HG03521 (cell line): ENCODE results near the gene SLC25A21.
"Not testable (repeated sequence)": the region's sequence is repeated elsewhere in the genome, so short reads cannot be mapped to it uniquely, and the experiment has no call there.

ENCODE experiments used
- ATAC-seq: cut with Tn5 transposase; IDR thresholded peaks from one replicate; pipeline ENCODE4 v1.9.1; 2021; ENCODE audit warnings: mild to moderate bottlenecking, moderate library complexity; ENCODE audit not compliant: unreplicated experiment

The SLC25A21 gene

GRCh38 chr14:37172024-37172869, at the start of gene SLC25A21:
SLC25A21 (minus strand) TSS chr14:37172606.
- ATAC-seq: no peak

- no peak for ATAC-seq
Observed at GRCh38 chr14:37221073-37221472, 48.7 kb upstream of the SLC25A21 start.

- ATAC-seq: no peak
Observed at GRCh38 chr14:37215345-37215744, 42.9 kb upstream of the SLC25A21 start.

- ATAC-seq: no peak
Observed at GRCh38 chr14:37213016-37213415, 40.6 kb upstream of the SLC25A21 start.

GRCh38 chr14:37210448-37210847, 38.0 kb upstream of the SLC25A21 start:
- no peak for ATAC-seq

- ATAC-seq: not testable (repeated sequence)
Observed at GRCh38 chr14:37209617-37210016, 37.2 kb upstream of the SLC25A21 start.

- ATAC-seq: not testable (repeated sequence)
Observed at GRCh38 chr14:37205623-37206605, 33.5 kb upstream of the SLC25A21 start.

- ATAC-seq: no peak
Observed at GRCh38 chr14:37203423-37203822, 31.0 kb upstream of the SLC25A21 start.

- ATAC-seq: no peak
Observed at GRCh38 chr14:37202812-37203211, 30.4 kb upstream of the SLC25A21 start.

- no peak for ATAC-seq
Observed at GRCh38 chr14:37202265-37202664, 29.9 kb upstream of the SLC25A21 start.

GRCh38 chr14:37201724-37202123, 29.3 kb upstream of the SLC25A21 start:
- no peak for ATAC-seq

- ATAC-seq: no peak
Observed at GRCh38 chr14:37198907-37199306, 26.5 kb upstream of the SLC25A21 start.

- no peak for ATAC-seq
Observed at GRCh38 chr14:37198273-37198598, 25.8 kb upstream of the SLC25A21 start.

GRCh38 chr14:37197421-37198272, 25.2 kb upstream of the SLC25A21 start, which contains the start of gene MIPOL1:
MIPOL1 (plus strand) TSS chr14:37197937; CDS start chr14:37247889, 49,952 bp downstream.
- no peak for ATAC-seq

- ATAC-seq: no peak
Observed at GRCh38 chr14:37196604-37197420, 24.4 kb upstream of the SLC25A21 start.

GRCh38 chr14:37195327-37195726, 22.9 kb upstream of the SLC25A21 start:
- no peak for ATAC-seq

GRCh38 chr14:37194698-37195097, 22.3 kb upstream of the SLC25A21 start:
- ATAC-seq: no peak

GRCh38 chr14:37189733-37190132, 17.3 kb upstream of the SLC25A21 start:
- not testable (repeated sequence) for ATAC-seq

- not testable (repeated sequence) for ATAC-seq
Observed at GRCh38 chr14:37187840-37188577, 15.6 kb upstream of the SLC25A21 start.
